Endothelial cell of umbilical vein (primary cell): ENCODE data around the gene BRWD1. TPM values are rescaled to one million over a fixed set of nuclear protein-coding genes. Genes with fewer than 3 reads are reported as not detected.

Experiments used
- BruUV-seq: library from RNA; stranded (reverse); fragments of 400-500 nt; replicated peaks from 2 replicates; lab custom pipeline; 2021; lab: Mats Ljungman, UMichigan
- CTCF ChIA-PET: fragments of 300-600, 350-600 bp; sonication (Branson Sonifier 250); formaldehyde crosslinking; loops from one replicate; lab custom pipeline; 2021; ENCODE audit warnings: antibody characterized with exemption, inconsistent platforms; lab: Charles Lee
- POLR2A ChIA-PET: fragments of 300-600, 350-600 bp; sonication (Branson Sonifier 250); formaldehyde crosslinking; loops from one replicate; lab custom pipeline; 2021; ENCODE audit warnings: antibody characterized with exemption, inconsistent platforms; lab: Charles Lee
- DNase-seq: peaks from one replicate; pipeline ENCODE4 v3.0.0-alpha.2; 2011; ENCODE audit warnings: low read depth, low spot score
- FAIRE-seq: peaks from 2 replicates; lab custom pipeline; 2011; peaks lifted over from hg19 to GRCh38; lab: Jason Lieb, UNC
- H2AFZ ChIP-seq: 2 replicates; pipeline ENCODE4 v1.6.0; 2012; ENCODE audit warnings: low read depth, low read length, control low read depth, inconsistent platforms
- H3K27ac ChIP-seq: 2 replicates; pipeline ENCODE4 v1.5.1; 2011; ENCODE audit warnings: low read depth, mild to moderate bottlenecking, control low read depth, low read length, moderate library complexity; ENCODE audit not compliant: insufficient read depth
- H3K27me3 ChIP-seq, 2 experiments: 2 replicates each; pipeline versions ENCODE4 v1.6.0 to v1.6.1; 2011; ENCODE audit warnings: low read length in 2 of 2, mixed read lengths in 1 of 2; ENCODE audit not compliant: control insufficient read depth in 2 of 2, insufficient read depth in 2 of 2
- H3K36me3 ChIP-seq, 2 experiments: 2 replicates in 1 of 2; 3 replicates in 1 of 2; pipeline ENCODE4 v1.5.1; 2011; ENCODE audit warnings: low read length in 2 of 2, mild to moderate bottlenecking in 1 of 2, moderate library complexity in 1 of 2; ENCODE audit not compliant: control insufficient read depth in 2 of 2, insufficient read depth in 2 of 2; ENCODE audit errors: extremely low read depth in 1 of 2
- H3K4me1 ChIP-seq: 3 replicates; pipeline ENCODE4 v1.5.1; 2011; ENCODE audit warnings: mild to moderate bottlenecking, low read length; ENCODE audit not compliant: control insufficient read depth, insufficient read depth; ENCODE audit errors: extremely low read depth
- H3K4me2 ChIP-seq: 2 replicates; pipeline ENCODE4 v1.6.1; 2011; ENCODE audit warnings: low read length, control low read depth, mixed read lengths; ENCODE audit not compliant: insufficient read depth
- H3K4me3 ChIP-seq, 3 experiments: fragments of 200-600 bp in 1 of 3; sonication (generic), shearing (Covaris generic) in 1 of 3; replicated peaks in 1 of 3; 2 replicates each; pipeline ENCODE4 v1.5.1; 2011 to 2016; ENCODE audit warnings: control low read depth in 3 of 3, low read length in 3 of 3, mild to moderate bottlenecking in 2 of 3, inconsistent platforms in 1 of 3, low read depth in 1 of 3, moderate library complexity in 1 of 3; ENCODE audit not compliant: insufficient read depth in 1 of 3
- H3K79me2 ChIP-seq: 2 replicates; pipeline ENCODE4 v1.6.0; 2012; ENCODE audit warnings: low read length, inconsistent platforms; ENCODE audit not compliant: control insufficient read depth, insufficient read depth
- H3K9ac ChIP-seq: replicated peaks from 2 replicates; pipeline ENCODE3; 2011; ENCODE audit warnings: low read length, control low read depth; ENCODE audit not compliant: insufficient read depth; ENCODE audit errors: extremely low read depth
- H3K9me1 ChIP-seq: replicated peaks from 3 replicates; pipeline ENCODE4 v1.6.0; 2011; ENCODE audit warnings: mild to moderate bottlenecking, low read length; ENCODE audit not compliant: control insufficient read depth, insufficient read depth; ENCODE audit errors: extremely low read depth
- H3K9me3 ChIP-seq: replicated peaks from 2 replicates; pipeline ENCODE4 v1.5.1; 2012; ENCODE audit warnings: low read length, inconsistent platforms; ENCODE audit not compliant: control insufficient read depth, insufficient read depth
- H4K20me1 ChIP-seq: replicated peaks from 2 replicates; pipeline ENCODE3; 2011; ENCODE audit warnings: mild to moderate bottlenecking, low read length; ENCODE audit not compliant: control insufficient read depth, insufficient read depth; ENCODE audit errors: extremely low read depth
- EZH2 ChIP-seq: IDR thresholded peaks from 2 replicates; pipeline ENCODE4 v1.6.1; 2012; ENCODE audit warnings: borderline replicate concordance, low read depth, mild to moderate bottlenecking, moderate library complexity, low read length, inconsistent platforms; ENCODE audit not compliant: severe bottlenecking
- FOS ChIP-seq: IDR thresholded peaks from 2 replicates; pipeline ENCODE4 v1.6.1; 2011; ENCODE audit warnings: mild to moderate bottlenecking, low read length, moderate library complexity, borderline replicate concordance; ENCODE audit not compliant: insufficient read depth
- GATA2 ChIP-seq: IDR thresholded peaks from 2 replicates; pipeline ENCODE4 v1.7.0; 2011; ENCODE audit warnings: low read depth, mild to moderate bottlenecking, moderate library complexity, mixed read lengths, low read length; ENCODE audit not compliant: insufficient read length, insufficient read depth
- JUN ChIP-seq: IDR thresholded peaks from 2 replicates; pipeline ENCODE4 v1.6.1; 2011; ENCODE audit warnings: borderline replicate concordance, low read depth; ENCODE audit not compliant: insufficient read length, insufficient read depth
- MAX ChIP-seq: IDR thresholded peaks from 2 replicates; pipeline ENCODE4 v1.6.1; 2011; ENCODE audit not compliant: insufficient read depth, insufficient read length
- MYC ChIP-seq: IDR thresholded peaks from one replicate; pipeline ENCODE4 v1.6.1; 2011; ENCODE audit warnings: mild to moderate bottlenecking, low read depth, low read length
- POLR2A ChIP-seq: IDR thresholded peaks from 2 replicates; pipeline ENCODE4 v1.6.1; 2012; ENCODE audit warnings: low read depth, mild to moderate bottlenecking, control low read depth, low read length
- POLR2AphosphoS5 ChIP-seq: IDR thresholded peaks from 2 replicates; pipeline ENCODE4 v1.6.1; 2012; ENCODE audit warnings: low read depth, mild to moderate bottlenecking, control low read depth, low read length, moderate library complexity; ENCODE audit not compliant: insufficient read depth
- dilution Hi-C: fragments of 300-500 bp; cut with MboI; formaldehyde crosslinking; loops from one replicate; pipeline ENCODE4 v1.15.0; 2019; ENCODE audit warnings: low sequenced_read_pairs; ENCODE audit not compliant: extremely low pct_ligation_motif_present
- intact Hi-C: fragments of 100-400 bp; cut with micrococcal nuclease; formaldehyde crosslinking; loops from one replicate; pipeline ENCODE4 v1.10.0; 2022
- polyA plus RNA-seq, 4 experiments: library from polyadenylated mRNA; depleted of rRNA in 3 of 4; stranded (reverse) in 3 of 4; unstranded in 1 of 4; fragments of >200 nt; gene quantifications; 2 replicates each; pipeline versions ENCODE4 v1.2.1 to v1.2.3, GENCODE V29; 2011 to 2012; ENCODE audit warnings: missing spikeins in 1 of 4
- total RNA-seq: library from RNA; stranded (reverse); gene quantifications from 2 replicates; pipeline ENCODE4 v1.2.3, GENCODE V29; 2021
- TF ChIP-seq, protein P1 (sequence below), 2 donors: IDR thresholded peaks; 1 replicate in 1 of 2; 2 replicates in 1 of 2; pipeline ENCODE4 v1.5.1; 2011; ENCODE audit warnings: low read length in 2 of 2, mild to moderate bottlenecking in 2 of 2, moderate library complexity in 2 of 2, control low read depth in 1 of 2, inconsistent platforms in 1 of 2, low read depth in 1 of 2; ENCODE audit not compliant: insufficient read depth in 1 of 2; ENCODE audit errors: extremely low read depth in 1 of 2

Gene BRWD1
- total and polyA plus RNA-seq, 2 donors (not counting 3 experiments of a cell fraction or from before 2014, with no cell fraction given), result 6.1 to 33.2 TPM

- no peak for TF ChIP-seq POLR2A
- TF ChIP-seq GATA2, result no peak
- no peak for TF ChIP-seq FOS
- no peak for TF ChIP-seq MAX
- TF ChIP-seq, protein P1, sequence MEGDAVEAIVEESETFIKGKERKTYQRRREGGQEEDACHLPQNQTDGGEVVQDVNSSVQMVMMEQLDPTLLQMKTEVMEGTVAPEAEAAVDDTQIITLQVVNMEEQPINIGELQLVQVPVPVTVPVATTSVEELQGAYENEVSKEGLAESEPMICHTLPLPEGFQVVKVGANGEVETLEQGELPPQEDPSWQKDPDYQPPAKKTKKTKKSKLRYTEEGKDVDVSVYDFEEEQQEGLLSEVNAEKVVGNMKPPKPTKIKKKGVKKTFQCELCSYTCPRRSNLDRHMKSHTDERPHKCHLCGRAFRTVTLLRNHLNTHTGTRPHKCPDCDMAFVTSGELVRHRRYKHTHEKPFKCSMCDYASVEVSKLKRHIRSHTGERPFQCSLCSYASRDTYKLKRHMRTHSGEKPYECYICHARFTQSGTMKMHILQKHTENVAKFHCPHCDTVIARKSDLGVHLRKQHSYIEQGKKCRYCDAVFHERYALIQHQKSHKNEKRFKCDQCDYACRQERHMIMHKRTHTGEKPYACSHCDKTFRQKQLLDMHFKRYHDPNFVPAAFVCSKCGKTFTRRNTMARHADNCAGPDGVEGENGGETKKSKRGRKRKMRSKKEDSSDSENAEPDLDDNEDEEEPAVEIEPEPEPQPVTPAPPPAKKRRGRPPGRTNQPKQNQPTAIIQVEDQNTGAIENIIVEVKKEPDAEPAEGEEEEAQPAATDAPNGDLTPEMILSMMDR (IDR thresholded peaks at IDR 0.05; ENCODE audit: extremely low read depth in 1 of 2, insufficient read depth in 1 of 2, low read depth in 1 of 2, low read length in 2 of 2), result no peak
- no peak for TF ChIP-seq JUN
- TF ChIP-seq EZH2, result no peak
- TF ChIP-seq MYC, result no peak
- TF ChIP-seq POLR2AphosphoS5, result no peak
- no peak for DNase-seq
- no peaks in the 10 kb centered on the region for H3K4me1 ChIP-seq
- no peaks in the 10 kb centered on the region for H3K36me3 ChIP-seq
- no peak overlapping the region for H3K4me2 ChIP-seq
- dilution Hi-C loops, result no loop called here
- ChIA-PET CTCF (interaction anchor here (0.6 kb wide), 1 partner anchor 34 kb away, joined by 3 read pairs; no protein-coding TSS in a partner anchor), POLR2A (no interaction called here)
- H3K9ac ChIP-seq, result no peak overlapping the region
- no peaks in the 10 kb centered on the region for H3K79me2 ChIP-seq
- no peak overlapping the region for H2AFZ ChIP-seq
- H3K27ac ChIP-seq, result no peak overlapping the region
- H3K9me1 ChIP-seq, result no peaks in the 10 kb centered on the region
- H3K27me3 ChIP-seq, result peaks cover 3 to 8% of the 10 kb centered on the region in 2 experiments
- no peak for FAIRE-seq
- H3K4me3 ChIP-seq, result no peak overlapping the region
- intact Hi-C loops, result no loop called here
- no TSS peak for BruUV-seq
- no peaks in the 10 kb centered on the region for H3K9me3 ChIP-seq
- H4K20me1 ChIP-seq, result no peaks in the 10 kb centered on the region
These were observed 49.3 kb upstream of the BRWD1 start for GRCh38 chr21:39362733-39363132.
